SK-N-MC (cell line): ENCODE results near the gene DEAF1.

Source experiments
- DNase-seq: peaks from one replicate; pipeline ENCODE4 v3.0.0-alpha.2; 2011; ENCODE audit warnings: low read depth, low spot score
- H3K27ac ChIP-seq: fragments of 200-600 bp; sonication (generic); 2 replicates; pipeline ENCODE4 v1.5.1; 2016; ENCODE audit warnings: mixed run types
- H3K36me3 ChIP-seq: fragments of 200-600 bp; sonication (generic); 2 replicates; pipeline ENCODE4 v1.6.1; 2017; ENCODE audit warnings: antibody characterized with exemption, low read length, mixed read lengths; ENCODE audit not compliant: insufficient read depth
- H3K4me3 ChIP-seq: fragments of 200-600 bp; sonication (generic); 2 replicates; pipeline ENCODE4 v1.5.1; 2016
- H3K9ac ChIP-seq: fragments of 200-600 bp; sonication (generic); 2 replicates; pipeline ENCODE4 v1.8.0; 2017; ENCODE audit warnings: mixed run types, mixed read lengths; ENCODE audit not compliant: insufficient read length
- H3K9me3 ChIP-seq: fragments of 200-600 bp; sonication (generic); 2 replicates; pipeline ENCODE4 v1.6.1; 2017; ENCODE audit warnings: low read depth, mild to moderate bottlenecking, antibody characterized with exemption, low read length, moderate library complexity, mixed read lengths
- EZH2 ChIP-seq: fragments of 200-600 bp; sonication (generic); IDR thresholded peaks from one replicate; pipeline ENCODE4 v1.6.1; 2017; ENCODE audit warnings: antibody characterized with exemption
- FOXP2 ChIP-seq: optimal IDR thresholded peaks from 2 replicates; pipeline ENCODE3; 2011; ENCODE audit warnings: mild to moderate bottlenecking, moderate library complexity; ENCODE audit not compliant: insufficient read depth; ENCODE audit errors: extremely low read length, control extremely low read depth
- POLR2AphosphoS5 ChIP-seq: IDR thresholded peaks from 2 replicates; pipeline ENCODE4 v1.6.1; 2012; ENCODE audit warnings: mild to moderate bottlenecking, low read depth, low read length, borderline replicate concordance

Gene DEAF1

DNA sequence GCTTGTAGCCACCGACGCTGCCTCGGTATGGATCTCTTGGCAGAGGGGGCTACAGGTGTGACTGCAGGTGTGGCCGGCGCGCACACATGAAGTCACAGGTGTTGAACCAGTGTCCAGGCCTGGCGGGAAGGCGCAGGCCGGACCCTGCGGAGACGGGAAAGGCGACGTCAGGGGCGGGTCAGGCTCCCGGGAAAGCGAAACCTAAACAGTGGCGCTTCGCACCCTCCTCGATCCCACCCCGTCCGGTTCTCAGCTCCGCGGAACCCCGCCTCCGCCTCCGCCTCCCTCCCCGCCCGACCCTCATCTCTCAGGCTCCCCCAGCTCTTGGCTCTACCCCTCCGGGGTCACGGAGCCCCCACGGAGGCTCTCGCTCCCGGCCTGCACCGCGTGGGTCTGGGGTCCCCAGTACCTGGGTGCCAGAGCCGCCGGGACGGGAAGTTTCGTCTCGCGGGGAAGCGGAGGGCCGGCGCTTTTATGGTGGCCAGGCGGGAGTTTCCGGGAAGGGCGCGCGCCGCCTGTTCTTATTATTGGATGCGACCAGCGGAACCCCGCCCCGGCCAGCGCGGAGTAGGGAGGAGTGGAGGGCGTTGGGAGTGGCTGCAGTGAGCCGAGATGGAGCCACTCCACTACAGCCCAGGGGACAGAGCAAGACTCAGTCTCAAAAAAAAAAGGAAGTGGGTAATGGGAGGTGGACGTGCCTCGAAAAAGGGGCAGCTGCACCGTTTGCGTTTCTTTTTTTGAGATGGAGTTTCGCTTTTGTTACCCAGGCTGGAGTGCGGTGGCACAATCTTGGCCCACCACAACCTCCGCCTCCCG is 79.3 kb downstream of the DEAF1 start, which contains the start of gene IRF7:
IRF7 (minus strand) TSS at position 447 of the 816 bp plus-strand sequence. CDS start 586 bp downstream, outside the sequence.
- Histone ChIP-seq H3K9me3 (no peaks in the 10 kb centered on the region), H3K27ac (peak within 1 kb of the TSS; percentile 31; the same call in 1 of the 2 replicates), H3K9ac (peak within 1 kb of the TSS; percentile 65), H3K36me3 (peaks cover 16% of the 10 kb centered on the region; the same call in 1 of the 2 replicates), H3K4me3 (peak within 1 kb of the TSS; percentile 79)
- TF ChIP-seq EZH2 (no peak), POLR2AphosphoS5 (peak; percentile 58; the same call in 1 of the 2 replicates), FOXP2 (no peak)
- DNase-seq: no peak

GRCh38 chr11:614623-615503 is 80.2 kb downstream of the DEAF1 start:
- H3K27ac ChIP-seq: no peak overlapping the region
- no peak for DNase-seq
- peak overlapping the region; percentile 65 for H3K9ac ChIP-seq
- peak overlapping the region; percentile 79 for H3K4me3 ChIP-seq
- no peaks in the 10 kb centered on the region for H3K9me3 ChIP-seq
- H3K36me3 ChIP-seq: peaks cover 22% of the 10 kb centered on the region; the same call in 1 of the 2 replicates
- no peak for TF ChIP-seq FOXP2
- no peak for TF ChIP-seq POLR2AphosphoS5
- no peak for TF ChIP-seq EZH2

GRCh38 chr11:614021-614622 is 80.9 kb downstream of the DEAF1 start:
- Histone ChIP-seq H3K27ac (no peak overlapping the region), H3K9me3 (no peaks in the 10 kb centered on the region), H3K4me3 (no peak overlapping the region), H3K9ac (no peak overlapping the region), H3K36me3 (peaks cover 28% of the 10 kb centered on the region; the same call in 1 of the 2 replicates)
- DNase-seq: no peak
- TF ChIP-seq POLR2AphosphoS5: no peak
- TF ChIP-seq FOXP2: no peak
- no peak for TF ChIP-seq EZH2

GRCh38 chr11:613369-613968 is 81.6 kb downstream of the DEAF1 start:
- TF ChIP-seq EZH2: no peak
- TF ChIP-seq FOXP2: no peak
- TF ChIP-seq POLR2AphosphoS5: no peak
- Histone ChIP-seq H3K36me3 (peaks cover 35% of the 10 kb centered on the region; the same call in 1 of the 2 replicates), H3K4me3 (no peak overlapping the region), H3K9ac (no peak overlapping the region), H3K9me3 (no peaks in the 10 kb centered on the region), H3K27ac (no peak overlapping the region)
- no peak for DNase-seq

GRCh38 chr11:612961-613300 is 82.1 kb downstream of the DEAF1 start:
- no peak for DNase-seq
- H3K36me3 ChIP-seq: peaks cover 40% of the 10 kb centered on the region; the same call in 1 of the 2 replicates
- no peaks in the 10 kb centered on the region for H3K9me3 ChIP-seq
- no peak overlapping the region for H3K27ac ChIP-seq
- no peak overlapping the region for H3K4me3 ChIP-seq
- H3K9ac ChIP-seq: no peak overlapping the region
- TF ChIP-seq EZH2: no peak
- TF ChIP-seq FOXP2: no peak
- TF ChIP-seq POLR2AphosphoS5: no peak

GRCh38 chr11:612201-612960 is 82.6 kb downstream of the DEAF1 start:
- H3K4me3 ChIP-seq: no peak overlapping the region
- TF ChIP-seq POLR2AphosphoS5 (no peak), EZH2 (no peak), FOXP2 (no peak)
- H3K27ac ChIP-seq: no peak overlapping the region
- DNase-seq: no peak
- H3K9ac ChIP-seq: no peak overlapping the region
- H3K9me3 ChIP-seq: no peaks in the 10 kb centered on the region
- peaks cover 45% of the 10 kb centered on the region; the same call in 1 of the 2 replicates for H3K36me3 ChIP-seq

DNA sequence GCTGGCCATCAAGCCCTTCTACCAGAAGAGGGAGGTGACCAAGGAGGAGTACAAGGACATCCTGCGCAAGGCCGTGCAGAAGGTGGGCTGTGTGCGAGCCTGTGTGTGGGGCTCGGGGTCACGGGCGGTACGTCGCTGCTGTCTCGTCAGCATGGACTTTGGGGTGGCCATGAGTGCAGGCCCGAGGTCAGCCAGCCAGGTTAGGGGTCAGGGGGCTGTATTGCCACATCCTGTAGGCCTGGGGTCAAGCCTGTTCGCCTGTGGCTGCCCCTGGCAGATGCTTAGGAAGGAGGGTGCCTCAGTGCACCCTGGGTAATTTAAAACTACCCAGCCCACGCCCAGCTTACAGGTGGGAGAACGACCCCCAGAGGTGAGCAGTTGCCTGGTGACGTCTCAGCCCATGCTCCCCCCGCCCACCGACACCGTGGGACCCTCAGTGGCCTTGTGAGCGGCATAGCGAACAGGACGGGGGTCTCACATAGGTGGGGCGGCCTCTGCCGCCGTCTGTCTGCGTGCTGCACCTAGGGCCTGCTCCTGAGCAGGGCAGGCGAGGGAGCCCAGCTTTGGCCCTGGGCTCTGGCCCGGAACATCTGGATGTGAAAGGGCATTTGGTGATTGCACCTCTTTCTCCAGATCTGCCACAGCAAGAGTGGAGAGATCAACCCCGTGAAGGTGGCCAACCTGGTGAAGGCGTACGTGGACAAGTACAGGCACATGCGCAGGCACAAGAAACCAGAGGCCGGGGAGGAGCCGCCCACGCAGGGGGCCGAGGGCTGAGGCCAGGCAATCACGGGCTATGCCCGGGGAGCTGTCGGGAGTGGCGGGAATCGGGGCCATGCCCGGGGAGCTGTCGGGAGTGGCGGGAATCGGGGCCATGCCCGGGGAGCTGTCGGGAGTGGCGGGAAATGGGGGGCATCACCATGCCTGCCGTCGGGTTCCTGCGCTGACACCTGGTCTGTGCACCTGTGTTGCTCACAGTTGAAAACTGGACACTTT is 83.7 kb downstream of the DEAF1 start:
- H3K4me3 ChIP-seq: no peak overlapping the region
- no peak for DNase-seq
- H3K27ac ChIP-seq: no peak overlapping the region
- TF ChIP-seq EZH2 (no peak), POLR2AphosphoS5 (no peak), FOXP2 (no peak)
- peaks cover 56% of the 10 kb centered on the region for H3K36me3 ChIP-seq
- no peaks in the 10 kb centered on the region for H3K9me3 ChIP-seq
- no peak overlapping the region for H3K9ac ChIP-seq
